ENCODE data around the gene TLE3.
"Not testable (repeated sequence)": the region's sequence is repeated elsewhere in the genome, so short reads cannot be mapped to it uniquely, and the experiment has no call there.

The TLE3 gene

GRCh38 chr15:70140025-70140542 lies 42.4 kb upstream of the TLE3 start:
- Histone ChIP-seq H2AFZ (ENCODE audit: low read length, unreplicated experiment) (no peak overlapping the region), H3K79me2 (ENCODE audit: control insufficient read depth, insufficient read depth, low read length, unreplicated experiment) (no peaks in the 10 kb centered on the region), H3K36me3 (ENCODE audit: insufficient read depth, low read length) (no peaks in the 10 kb centered on the region), H3K27ac (ENCODE audit: low read depth, low read length) (no peak overlapping the region), H3K4me3 (ENCODE audit: low read depth, low read length) (no peak overlapping the region), H3K27me3 (ENCODE audit: insufficient read depth, low read length) (no peaks in the 10 kb centered on the region), H3K4me1 (ENCODE audit: control insufficient read depth, insufficient read depth, low read length, unreplicated experiment) (peaks cover 23% of the 10 kb centered on the region)

- Histone ChIP-seq H3K36me3 (ENCODE audit: insufficient read depth, low read length) (no peaks in the 10 kb centered on the region), H3K27ac (ENCODE audit: low read depth, low read length) (no peak overlapping the region), H3K4me1 (ENCODE audit: control insufficient read depth, insufficient read depth, low read length, unreplicated experiment) (peaks cover 21% of the 10 kb centered on the region), H3K4me3 (ENCODE audit: low read depth, low read length) (no peak overlapping the region), H3K27me3 (ENCODE audit: insufficient read depth, low read length) (no peaks in the 10 kb centered on the region), H2AFZ (ENCODE audit: low read length, unreplicated experiment) (no peak overlapping the region), H3K79me2 (ENCODE audit: control insufficient read depth, insufficient read depth, low read length, unreplicated experiment) (no peaks in the 10 kb centered on the region)
Observed at GRCh38 chr15:70137967-70138366, 40.2 kb upstream of the TLE3 start.

- not testable (repeated sequence) for H3K79me2 ChIP-seq (ENCODE audit: control insufficient read depth, insufficient read depth, low read length, unreplicated experiment); H3K27ac ChIP-seq (ENCODE audit: low read depth, low read length)
- peaks cover 12% of the 10 kb centered on the region for H3K4me1 ChIP-seq (ENCODE audit: control insufficient read depth, insufficient read depth, low read length, unreplicated experiment)
Observed at GRCh38 chr15:70137021-70137420, 39.3 kb upstream of the TLE3 start.

GRCh38 chr15:70133781-70134421 lies 36.2 kb upstream of the TLE3 start:
- Histone ChIP-seq H3K36me3 (ENCODE audit: insufficient read depth, low read length) (no peaks in the 10 kb centered on the region), H3K4me1 (ENCODE audit: control insufficient read depth, insufficient read depth, low read length, unreplicated experiment) (no peaks in the 10 kb centered on the region), H3K27me3 (ENCODE audit: insufficient read depth, low read length) (no peaks in the 10 kb centered on the region), H3K27ac (ENCODE audit: low read depth, low read length) (no peak overlapping the region), H3K4me3 (ENCODE audit: low read depth, low read length) (no peak overlapping the region), H3K79me2 (ENCODE audit: control insufficient read depth, insufficient read depth, low read length, unreplicated experiment) (no peaks in the 10 kb centered on the region), H2AFZ (ENCODE audit: low read length, unreplicated experiment) (no peak overlapping the region)

More at GRCh38 chr15:70137021-70137420, 39.3 kb upstream of the TLE3 start:
- not testable (repeated sequence) for H3K36me3 ChIP-seq (ENCODE audit: insufficient read depth, low read length); H3K27me3 ChIP-seq (ENCODE audit: insufficient read depth, low read length); H2AFZ ChIP-seq (ENCODE audit: low read length, unreplicated experiment); H3K4me3 ChIP-seq (ENCODE audit: low read depth, low read length)

- Histone ChIP-seq H3K27me3 (ENCODE audit: insufficient read depth, low read length) (no peaks in the 10 kb centered on the region), H2AFZ (ENCODE audit: low read length, unreplicated experiment) (no peak overlapping the region), H3K27ac (ENCODE audit: low read depth, low read length) (no peak overlapping the region), H3K79me2 (ENCODE audit: control insufficient read depth, insufficient read depth, low read length, unreplicated experiment) (no peaks in the 10 kb centered on the region), H3K36me3 (ENCODE audit: insufficient read depth, low read length) (no peaks in the 10 kb centered on the region), H3K4me1 (ENCODE audit: control insufficient read depth, insufficient read depth, low read length, unreplicated experiment) (no peaks in the 10 kb centered on the region), H3K4me3 (ENCODE audit: low read depth, low read length) (no peak overlapping the region)
Observed at GRCh38 chr15:70133296-70133695, 35.6 kb upstream of the TLE3 start.

- Histone ChIP-seq H3K79me2 (ENCODE audit: control insufficient read depth, insufficient read depth, low read length, unreplicated experiment) (no peaks in the 10 kb centered on the region), H3K4me3 (ENCODE audit: low read depth, low read length) (no peak overlapping the region), H2AFZ (ENCODE audit: low read length, unreplicated experiment) (no peak overlapping the region), H3K4me1 (ENCODE audit: control insufficient read depth, insufficient read depth, low read length, unreplicated experiment) (peaks cover 5% of the 10 kb centered on the region), H3K27me3 (ENCODE audit: insufficient read depth, low read length) (no peaks in the 10 kb centered on the region), H3K36me3 (ENCODE audit: insufficient read depth, low read length) (no peaks in the 10 kb centered on the region), H3K27ac (ENCODE audit: low read depth, low read length) (no peak overlapping the region)
Observed at GRCh38 chr15:70132571-70132970, 34.9 kb upstream of the TLE3 start.

- no peak overlapping the region for H3K4me3 ChIP-seq (ENCODE audit: low read depth, low read length)
- no peak overlapping the region for H2AFZ ChIP-seq (ENCODE audit: low read length, unreplicated experiment)
- no peak overlapping the region for H3K27ac ChIP-seq (ENCODE audit: low read depth, low read length)
- H3K36me3 ChIP-seq (ENCODE audit: insufficient read depth, low read length): no peaks in the 10 kb centered on the region
- H3K27me3 ChIP-seq (ENCODE audit: insufficient read depth, low read length): peaks cover 1% of the 10 kb centered on the region; the same call in 1 of the 2 replicates
- H3K4me1 ChIP-seq (ENCODE audit: control insufficient read depth, insufficient read depth, low read length, unreplicated experiment): peaks cover 10% of the 10 kb centered on the region
- H3K79me2 ChIP-seq (ENCODE audit: control insufficient read depth, insufficient read depth, low read length, unreplicated experiment): no peaks in the 10 kb centered on the region
Observed at GRCh38 chr15:70132139-70132538, 34.4 kb upstream of the TLE3 start.

- Histone ChIP-seq H3K27me3 (ENCODE audit: insufficient read depth, low read length) (peaks cover 14% of the 10 kb centered on the region; the same call in 1 of the 2 replicates), H2AFZ (ENCODE audit: low read length, unreplicated experiment) (no peak overlapping the region), H3K4me1 (ENCODE audit: control insufficient read depth, insufficient read depth, low read length, unreplicated experiment) (peaks cover 11% of the 10 kb centered on the region), H3K79me2 (ENCODE audit: control insufficient read depth, insufficient read depth, low read length, unreplicated experiment) (no peaks in the 10 kb centered on the region), H3K4me3 (ENCODE audit: low read depth, low read length) (no peak overlapping the region), H3K36me3 (ENCODE audit: insufficient read depth, low read length) (no peaks in the 10 kb centered on the region), H3K27ac (ENCODE audit: low read depth, low read length) (no peak overlapping the region)
Observed at GRCh38 chr15:70128414-70129140, 30.9 kb upstream of the TLE3 start.

- Histone ChIP-seq H3K27me3 (ENCODE audit: insufficient read depth, low read length) (peaks cover 14% of the 10 kb centered on the region; the same call in 1 of the 2 replicates), H3K4me3 (ENCODE audit: low read depth, low read length) (no peak overlapping the region), H3K36me3 (ENCODE audit: insufficient read depth, low read length) (no peaks in the 10 kb centered on the region), H3K27ac (ENCODE audit: low read depth, low read length) (no peak overlapping the region), H3K4me1 (ENCODE audit: control insufficient read depth, insufficient read depth, low read length, unreplicated experiment) (peaks cover 11% of the 10 kb centered on the region), H2AFZ (ENCODE audit: low read length, unreplicated experiment) (no peak overlapping the region), H3K79me2 (ENCODE audit: control insufficient read depth, insufficient read depth, low read length, unreplicated experiment) (no peaks in the 10 kb centered on the region)
Observed at GRCh38 chr15:70127770-70128413, 30.2 kb upstream of the TLE3 start.

- Histone ChIP-seq H3K79me2 (ENCODE audit: control insufficient read depth, insufficient read depth, low read length, unreplicated experiment) (no peaks in the 10 kb centered on the region), H3K27me3 (ENCODE audit: insufficient read depth, low read length) (peaks cover 14% of the 10 kb centered on the region; the same call in 1 of the 2 replicates), H2AFZ (ENCODE audit: low read length, unreplicated experiment) (no peak overlapping the region), H3K4me3 (ENCODE audit: low read depth, low read length) (no peak overlapping the region), H3K27ac (ENCODE audit: low read depth, low read length) (no peak overlapping the region), H3K4me1 (ENCODE audit: control insufficient read depth, insufficient read depth, low read length, unreplicated experiment) (peaks cover 12% of the 10 kb centered on the region), H3K36me3 (ENCODE audit: insufficient read depth, low read length) (no peaks in the 10 kb centered on the region)
Observed at GRCh38 chr15:70127288-70127746, 29.6 kb upstream of the TLE3 start.
